HPDE6-E6E7 (cell line): Measurements from ENCODE around the gene RAB11A.

ENCODE experiments used
- DNase-seq: peaks from one replicate; pipeline ENCODE4 v3.0.0; 2011; ENCODE audit warnings: missing footprints; ENCODE audit errors: extremely low spot score

RAB11A gene

DNA sequence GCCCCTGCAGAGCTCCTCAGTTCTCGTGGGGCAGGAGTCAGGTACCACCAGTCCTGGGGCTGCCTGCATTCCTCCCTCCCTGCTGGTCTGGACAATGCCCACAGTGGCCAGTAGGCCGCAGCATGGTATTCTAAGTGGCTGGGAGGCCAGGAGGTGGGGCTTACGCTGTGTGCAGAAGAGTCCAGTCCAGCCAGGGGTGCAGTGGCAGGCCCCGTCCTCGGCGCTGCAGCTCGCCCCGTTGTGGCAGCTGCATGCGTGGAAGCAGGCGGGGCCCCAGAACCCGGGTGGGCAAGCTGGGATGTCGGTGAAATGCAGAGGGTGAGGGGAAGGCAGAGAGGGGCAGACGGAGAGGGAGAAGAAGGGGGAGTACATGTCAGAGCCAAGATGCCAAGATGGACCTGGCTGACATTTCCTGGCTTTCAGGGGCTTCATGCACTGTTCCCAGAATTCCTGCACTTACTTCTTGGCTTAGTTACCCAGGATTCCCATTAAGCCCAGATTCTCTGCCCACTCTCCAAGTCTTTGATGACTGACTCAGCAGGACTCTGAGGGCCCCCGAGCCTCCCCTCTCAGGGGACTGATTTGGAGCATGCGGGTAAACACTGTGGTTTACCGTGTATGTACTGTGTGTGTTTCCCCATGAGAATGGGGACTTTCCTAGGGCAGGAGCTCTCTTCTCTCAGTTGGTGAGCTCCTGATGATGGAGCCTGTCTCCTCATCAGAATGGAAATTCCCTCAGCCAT lies 47.5 kb downstream of the RAB11A start:
- peak; percentile 52 for DNase-seq

GRCh38 chr15:65917407-65917756 lies 48.1 kb downstream of the RAB11A start:
- no peak for DNase-seq

GRCh38 chr15:65917936-65918335 lies 48.6 kb downstream of the RAB11A start:
- DNase-seq: no peak

DNA sequence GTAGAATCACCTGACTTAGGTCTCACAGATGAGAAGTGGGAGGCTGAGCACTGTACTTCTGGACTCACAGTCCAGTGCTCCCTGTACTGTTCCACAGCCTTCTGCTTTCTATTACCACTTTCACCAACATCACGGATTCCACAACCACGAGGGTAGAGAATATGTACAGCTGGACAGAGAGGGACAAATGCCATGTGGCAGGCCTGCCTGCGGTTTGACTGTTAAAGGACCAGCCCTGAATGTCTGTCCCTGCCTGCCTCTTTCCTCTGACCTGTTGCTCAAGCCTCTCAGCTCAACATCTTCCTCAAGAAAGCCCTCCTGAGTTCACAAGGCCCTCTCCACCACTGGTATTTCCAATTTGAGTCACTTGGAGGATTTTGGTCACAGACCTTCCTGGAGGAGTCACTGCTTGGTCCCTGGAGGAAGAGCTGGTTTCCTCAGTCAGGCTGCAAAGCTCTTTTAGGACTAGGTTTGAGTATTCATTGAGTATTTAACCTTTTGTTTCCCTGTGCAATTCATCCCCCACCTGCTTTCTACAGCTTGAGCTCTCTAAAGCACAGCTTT lies 49.1 kb downstream of the RAB11A start:
- DNase-seq: no peak

- DNase-seq: no peak
Measured at GRCh38 chr15:65918945-65919344, 49.7 kb downstream of the RAB11A start.

DNA sequence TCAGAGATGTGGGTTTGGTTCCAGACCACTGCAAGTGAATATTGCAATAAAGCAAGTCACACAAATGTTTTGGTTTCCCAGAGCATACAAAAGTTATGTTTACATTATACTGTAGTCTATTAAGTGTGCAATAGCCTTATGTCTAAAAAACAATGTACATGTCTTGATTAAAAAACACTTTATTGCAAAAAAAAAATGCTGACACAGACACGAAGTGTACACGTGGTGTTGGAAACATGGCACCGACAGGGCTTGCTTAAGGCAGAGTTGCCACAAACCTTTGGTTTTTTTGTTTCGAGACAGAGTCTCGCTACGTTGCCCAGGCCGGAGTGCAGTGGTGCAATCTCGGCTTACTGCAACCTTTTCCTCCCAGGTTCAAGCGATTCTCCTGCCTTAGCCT lies 50.1 kb downstream of the RAB11A start:
- no peak for DNase-seq

DNA sequence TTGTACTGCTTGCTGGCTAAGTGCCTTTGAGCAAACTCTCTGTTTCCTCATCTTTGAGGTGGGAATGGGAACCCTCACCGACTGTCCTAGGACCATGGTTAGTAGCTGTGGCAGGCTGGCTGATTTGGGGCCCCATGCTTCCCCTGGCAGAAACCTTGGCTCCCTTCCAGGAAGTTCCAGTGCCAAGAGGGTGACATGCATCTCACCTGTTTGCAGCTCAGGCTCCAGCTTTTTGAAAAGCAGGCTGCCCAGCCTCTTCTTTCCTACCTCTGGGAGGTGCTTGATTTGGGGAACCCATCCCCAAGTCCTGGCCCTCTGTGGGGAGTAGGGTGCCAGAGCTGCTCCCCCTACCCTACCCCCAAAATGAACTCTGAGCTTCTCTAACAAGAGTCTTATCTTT lies 50.8 kb downstream of the RAB11A start:
- DNase-seq: no peak

DNA sequence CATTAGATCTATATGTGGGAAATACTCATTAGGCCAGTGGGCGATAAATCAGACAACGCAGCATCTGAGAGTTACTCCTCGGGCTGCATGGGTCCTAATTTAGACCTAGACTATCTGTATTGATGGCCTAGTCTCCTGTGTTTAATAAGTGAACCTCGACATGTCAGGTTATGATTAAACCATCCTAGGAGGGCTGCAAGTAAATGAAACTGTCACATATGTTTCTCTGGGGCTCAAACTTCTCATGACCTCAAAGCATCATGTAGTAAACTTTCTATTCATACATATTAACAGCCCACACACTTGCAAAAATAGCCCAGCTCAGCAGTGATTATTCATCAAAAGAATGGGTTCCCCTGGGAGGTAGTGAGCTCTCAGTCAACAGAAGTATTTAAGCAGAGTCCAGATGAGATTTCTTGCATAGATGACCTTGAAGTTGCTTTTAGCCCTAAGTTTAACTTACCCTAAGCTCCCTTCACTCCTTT lies 51.6 kb downstream of the RAB11A start:
- no peak for DNase-seq

GRCh38 chr15:65921780-65922179 lies 52.5 kb downstream of the RAB11A start:
- no peak for DNase-seq

DNA sequence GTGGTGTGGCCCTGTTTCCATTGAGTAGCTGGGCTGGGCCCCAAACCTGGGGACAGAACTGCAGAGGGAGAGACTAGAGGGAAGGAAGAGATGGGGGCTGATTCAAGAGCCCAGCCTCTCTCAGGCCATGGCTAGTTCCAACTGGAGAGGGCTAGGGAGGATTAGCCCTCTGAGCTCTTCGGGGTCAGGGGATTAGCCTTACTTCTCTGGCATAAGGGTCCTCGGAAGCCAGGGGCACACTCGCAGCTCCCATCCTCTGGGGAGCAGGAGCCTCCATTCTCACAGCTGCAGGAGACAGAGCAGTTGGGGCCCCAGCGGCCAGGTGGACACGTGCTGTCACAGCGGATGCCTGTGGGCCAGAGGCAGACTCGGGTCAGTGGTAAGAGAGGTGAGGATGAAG lies 53.3 kb downstream of the RAB11A start:
- DNase-seq: no peak

DNA sequence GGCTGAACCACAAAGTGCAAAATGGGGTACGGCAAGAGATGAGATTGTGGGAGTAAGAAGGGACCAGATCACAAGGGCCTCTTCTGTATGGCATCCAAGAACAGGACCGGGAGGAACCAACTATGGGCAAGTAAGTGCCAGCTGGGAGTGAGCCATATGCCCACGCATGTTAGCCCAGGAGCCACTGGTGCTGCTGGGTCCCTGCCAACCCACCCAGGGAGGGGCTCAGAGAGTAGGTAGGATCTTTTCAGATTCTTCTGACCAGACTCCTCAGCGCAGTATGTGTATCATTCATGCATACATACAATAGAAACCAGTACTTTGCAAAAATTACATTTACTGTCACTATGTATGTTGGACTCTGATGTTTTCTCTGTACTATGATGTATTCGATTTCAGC lies 54.0 kb downstream of the RAB11A start:
- DNase-seq: no peak

- no peak for DNase-seq
Measured at GRCh38 chr15:65924004-65924403, 54.7 kb downstream of the RAB11A start.

DNA sequence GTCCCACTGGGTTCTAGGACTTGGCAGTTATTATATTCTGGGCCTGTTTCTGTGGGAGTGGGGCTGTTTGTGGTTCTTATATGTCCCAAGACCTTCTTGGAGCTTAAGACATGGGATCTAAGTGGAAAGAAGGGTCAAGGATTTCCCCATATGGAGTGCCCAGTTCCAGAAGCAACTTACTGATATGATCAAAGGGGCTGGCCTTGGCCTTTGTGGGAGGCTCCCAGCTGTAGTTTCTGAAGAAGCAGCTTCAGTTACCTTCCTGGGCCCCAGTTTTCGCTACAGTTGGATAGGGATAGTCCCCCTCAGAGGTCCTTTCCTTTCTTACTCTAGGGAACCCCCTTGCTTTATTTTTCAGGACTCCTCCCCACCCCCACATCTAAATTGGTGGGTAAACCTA lies 56.0 kb downstream of the RAB11A start:
- no peak for DNase-seq

- no peak for DNase-seq
Measured at GRCh38 chr15:65926459-65926858, 57.2 kb downstream of the RAB11A start.

- no peak for DNase-seq
Measured at GRCh38 chr15:65926899-65927298, 57.6 kb downstream of the RAB11A start.

DNA sequence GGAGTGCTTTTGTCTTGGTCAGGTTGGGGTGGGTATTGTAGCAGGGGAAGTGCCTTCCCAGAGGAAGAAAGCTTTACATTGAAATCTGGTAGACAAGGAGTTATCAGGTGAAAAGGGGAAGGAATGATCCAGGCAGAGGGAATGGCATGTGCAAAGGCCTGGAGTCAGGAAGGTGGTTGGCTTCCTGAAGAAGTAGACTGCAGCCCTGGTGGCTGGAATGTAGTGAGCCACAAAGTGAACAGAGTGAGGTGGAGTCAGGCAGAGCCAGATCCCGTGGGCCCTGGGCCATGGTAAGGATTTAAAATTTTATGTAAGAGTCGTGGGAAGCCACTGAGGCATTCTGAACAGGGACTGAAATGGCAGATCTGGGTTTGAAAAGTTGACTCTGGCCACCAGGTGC lies 58.3 kb downstream of the RAB11A start:
- DNase-seq: no peak

GRCh38 chr15:65929573-65929972 lies 60.3 kb downstream of the RAB11A start:
- DNase-seq: no peak

- no peak for DNase-seq
Measured at GRCh38 chr15:65930134-65930533, 60.8 kb downstream of the RAB11A start.

DNA sequence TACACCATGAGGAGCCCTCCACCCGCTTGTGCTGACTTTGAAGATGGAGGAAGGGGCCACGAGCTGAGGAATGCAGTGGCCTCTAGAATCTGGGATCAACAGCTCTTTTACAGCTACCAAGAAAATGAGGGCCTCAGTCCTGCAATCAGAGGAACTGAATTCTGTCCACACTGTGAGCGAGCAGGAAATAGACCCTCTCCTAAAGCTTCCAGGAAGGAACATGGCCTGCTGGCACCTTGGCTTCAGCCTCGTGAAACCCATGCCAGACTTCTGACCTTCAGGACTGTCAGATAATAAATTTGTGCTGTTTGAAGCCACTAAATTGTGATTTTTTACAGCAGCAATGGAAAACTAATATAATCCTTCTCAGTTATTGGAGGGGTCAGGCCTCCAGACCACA lies 61.9 kb downstream of the RAB11A start:
- DNase-seq: no peak

- no peak for DNase-seq
Measured at GRCh38 chr15:65935391-65935790, 66.1 kb downstream of the RAB11A start.

DNA sequence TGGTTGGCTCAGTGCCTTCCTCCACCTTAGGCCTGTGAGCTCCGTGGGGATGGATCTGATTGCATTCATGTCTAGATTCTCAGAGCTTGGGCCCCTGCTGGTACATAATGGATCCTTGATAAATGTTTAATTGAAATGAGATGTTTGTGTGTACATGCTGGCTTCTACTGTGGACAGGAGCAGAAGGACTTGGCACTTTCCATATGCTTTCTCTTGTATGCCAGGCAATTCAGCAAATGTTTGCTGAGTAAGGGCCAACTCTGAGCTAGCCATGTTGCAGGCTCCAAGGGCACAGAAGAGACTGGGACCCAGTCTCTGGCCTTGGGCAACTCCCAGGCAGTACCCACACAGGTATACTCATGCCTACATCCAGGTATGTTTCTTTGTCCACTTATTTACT lies 67.0 kb downstream of the RAB11A start:
- DNase-seq: no peak

DNA sequence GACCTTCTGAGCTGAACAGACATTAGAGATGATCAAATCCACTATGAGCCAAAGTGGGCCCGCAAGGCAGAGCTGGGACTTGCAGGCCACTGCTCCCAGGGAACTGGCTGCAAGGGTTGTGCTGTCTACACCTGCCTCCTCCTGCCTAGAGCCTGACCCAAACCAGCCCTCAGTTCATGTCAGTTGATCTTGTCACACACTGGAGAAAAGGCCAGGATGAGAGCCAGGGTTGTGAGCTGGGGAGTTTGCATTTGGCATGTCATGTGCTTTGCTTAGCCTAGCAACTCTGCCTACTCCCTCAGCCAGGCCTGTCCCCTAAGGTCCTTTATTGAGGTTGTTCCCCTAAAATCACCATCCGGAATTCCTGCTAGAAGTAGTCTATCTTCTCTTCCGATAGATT lies 67.8 kb downstream of the RAB11A start:
- no peak for DNase-seq

- DNase-seq: no peak
Measured at GRCh38 chr15:65937476-65937875, 68.2 kb downstream of the RAB11A start.

- no peak for DNase-seq
Measured at GRCh38 chr15:65938604-65939003, 69.3 kb downstream of the RAB11A start.
